Mesenchymal stem cell (in vitro differentiated cells and primary cell): ENCODE measurements around the gene MYO1D.

Experiments used
- DNase-seq: peaks from one replicate; pipeline ENCODE4 v3.0.0-alpha.2; 2013
- H2AFZ ChIP-seq: one replicate; pipeline ENCODE4 v1.6.1; 2013; ENCODE audit warnings: low read depth, mild to moderate bottlenecking, control low read depth, inconsistent platforms, low read length, moderate library complexity
- H2AK5ac ChIP-seq: 2 replicates; pipeline ENCODE4 v1.6.1; 2013; ENCODE audit warnings: low read length, moderate library complexity, mild to moderate bottlenecking, inconsistent platforms; ENCODE audit not compliant: severe bottlenecking
- H2BK120ac ChIP-seq: one replicate; pipeline ENCODE4 v1.6.1; 2013; ENCODE audit warnings: low read depth, mild to moderate bottlenecking, inconsistent platforms, low read length, moderate library complexity
- H2BK12ac ChIP-seq, 2 experiments: one replicate each; pipeline ENCODE4 v1.6.1; 2013; ENCODE audit warnings: inconsistent platforms in 2 of 2, low read length in 2 of 2, mild to moderate bottlenecking in 2 of 2, moderate library complexity in 2 of 2, control low read depth in 1 of 2
- H2BK15ac ChIP-seq: one replicate; pipeline ENCODE4 v1.6.1; 2013; ENCODE audit warnings: mild to moderate bottlenecking, low read depth, inconsistent platforms; ENCODE audit not compliant: poor library complexity, severe bottlenecking
- H2BK5ac ChIP-seq: 2 replicates; pipeline ENCODE4 v1.6.1; 2013; ENCODE audit warnings: low read depth, mild to moderate bottlenecking, low read length, control low read depth, inconsistent platforms; ENCODE audit not compliant: poor library complexity, severe bottlenecking
- H3K14ac ChIP-seq, 2 experiments: one replicate each; pipeline ENCODE4 v1.6.1; 2013; ENCODE audit warnings: inconsistent platforms in 2 of 2, low read length in 2 of 2, control low read depth in 1 of 2, mild to moderate bottlenecking in 1 of 2, moderate library complexity in 1 of 2
- H3K18ac ChIP-seq, 2 experiments: one replicate each; pipeline ENCODE4 v1.6.1; 2013; ENCODE audit warnings: inconsistent platforms in 2 of 2, low read length in 2 of 2, control low read depth in 1 of 2, low read depth in 1 of 2, mild to moderate bottlenecking in 1 of 2
- H3K23ac ChIP-seq, 2 experiments: one replicate each; pipeline ENCODE4 v1.6.1; 2013; ENCODE audit warnings: inconsistent platforms in 2 of 2, low read length in 2 of 2, mild to moderate bottlenecking in 2 of 2, moderate library complexity in 2 of 2, control low read depth in 1 of 2
- H3K27ac ChIP-seq: 2 replicates; pipeline ENCODE4 v1.5.1; 2013; ENCODE audit warnings: mild to moderate bottlenecking, moderate library complexity, low read length, control low read depth, inconsistent platforms; ENCODE audit not compliant: poor library complexity, severe bottlenecking
- H3K27me3 ChIP-seq, 2 experiments: 2 replicates each; pipeline versions ENCODE4 v1.6.1 to v1.7.0; 2013; ENCODE audit warnings: low read length in 2 of 2, mild to moderate bottlenecking in 2 of 2, moderate library complexity in 2 of 2, control low read depth in 1 of 2, inconsistent platforms in 1 of 2; ENCODE audit not compliant: control insufficient read depth in 1 of 2, insufficient read depth in 1 of 2
- H3K36me3 ChIP-seq, 2 experiments: 2 replicates each; pipeline versions ENCODE4 v1.6.1 to v1.7.0; 2013; ENCODE audit warnings: low read length in 2 of 2, control low read depth in 1 of 2, inconsistent platforms in 1 of 2, low read depth in 1 of 2, mild to moderate bottlenecking in 1 of 2; ENCODE audit not compliant: insufficient read depth in 2 of 2, control insufficient read depth in 1 of 2
- H3K4ac ChIP-seq, 2 experiments: one replicate each; pipeline ENCODE4 v1.6.1; 2013; ENCODE audit warnings: inconsistent platforms in 2 of 2, low read length in 2 of 2, mild to moderate bottlenecking in 2 of 2, moderate library complexity in 2 of 2, control low read depth in 1 of 2, low read depth in 1 of 2
- H3K4me1 ChIP-seq: 2 replicates; pipeline ENCODE4 v1.6.1; 2013; ENCODE audit warnings: low read depth, low read length, control low read depth; ENCODE audit not compliant: control insufficient read depth, insufficient read depth
- H3K4me2 ChIP-seq: 2 replicates; pipeline ENCODE4 v1.6.1; 2013; ENCODE audit warnings: low read length, mild to moderate bottlenecking, inconsistent platforms; ENCODE audit not compliant: poor library complexity, severe bottlenecking
- H3K4me3 ChIP-seq, 2 experiments: 2 replicates each; pipeline versions ENCODE4 v1.5.1 to v1.7.0; 2013; ENCODE audit warnings: low read length in 2 of 2, mild to moderate bottlenecking in 2 of 2, control low read depth in 1 of 2, low read depth in 1 of 2; ENCODE audit not compliant: insufficient read depth in 1 of 2
- H3K79me1 ChIP-seq: replicated peaks from 2 replicates; pipeline ENCODE4 v1.6.1; 2013; ENCODE audit warnings: mild to moderate bottlenecking, control low read depth, low read length, inconsistent platforms; ENCODE audit not compliant: poor library complexity, severe bottlenecking
- H3K9ac ChIP-seq: 2 replicates; pipeline ENCODE4 v1.7.0; 2013; ENCODE audit warnings: mild to moderate bottlenecking, low read length, moderate library complexity
- H3K9me3 ChIP-seq: 2 replicates; pipeline ENCODE4 v1.7.0; 2013; ENCODE audit warnings: mild to moderate bottlenecking, low read length; ENCODE audit not compliant: control insufficient read depth
- H4K8ac ChIP-seq: one replicate; pipeline ENCODE4 v1.6.1; 2013; ENCODE audit warnings: inconsistent platforms, mild to moderate bottlenecking, low read length, moderate library complexity
- H4K91ac ChIP-seq: one replicate; pipeline ENCODE4 v1.6.1; 2013; ENCODE audit warnings: mild to moderate bottlenecking, low read length, inconsistent platforms
- WGBS: methylation state at CpG from one replicate; pipeline ENCODE4 v1.1.7; 2013; ENCODE audit warnings: mixed read lengths; 5-methylcytosine and 5-hydroxymethylcytosine counted together

The MYO1D gene

DNA sequence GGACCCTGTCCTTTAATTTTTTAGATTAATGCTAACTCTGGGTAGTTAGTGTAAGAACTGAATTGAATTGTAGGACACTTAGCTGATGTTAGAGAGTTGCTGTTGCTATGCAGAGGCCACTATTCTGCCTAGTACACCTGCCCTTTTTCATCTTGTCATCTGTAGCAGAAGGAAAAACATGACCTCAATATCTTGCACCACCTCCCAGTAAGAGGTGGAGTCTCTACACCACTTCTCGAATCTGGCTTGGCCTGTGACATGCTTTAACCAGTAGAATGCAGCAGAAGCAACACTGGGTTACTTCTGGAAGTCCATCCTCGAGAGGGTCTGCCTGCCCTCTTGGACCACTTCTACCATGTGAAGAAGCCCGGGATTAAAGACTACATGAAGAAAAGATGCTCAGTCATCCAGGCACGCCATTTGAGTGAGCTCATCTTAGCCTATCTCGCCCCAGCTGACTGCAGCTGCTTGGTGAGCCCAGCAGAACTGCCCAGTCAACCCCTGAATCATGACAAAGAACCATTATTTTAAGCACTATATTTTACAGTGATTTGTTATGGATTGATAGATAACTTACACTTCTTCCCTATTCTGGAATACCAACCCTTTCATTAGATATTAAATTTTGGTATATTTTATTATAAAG lies 153.5 kb downstream of the MYO1D start:
- Histone ChIP-seq H3K23ac (no peak overlapping the region), H3K79me1 (no peaks in the 10 kb centered on the region), H3K4me1 (peaks cover 2% of the 10 kb centered on the region), H2BK120ac (no peak overlapping the region), H3K18ac (no peak overlapping the region), H3K14ac (no peak overlapping the region), H3K4me2 (no peak overlapping the region), H3K27ac (no peak overlapping the region), H2BK12ac (no peak overlapping the region), H2AFZ (no peak overlapping the region), H2BK5ac (no peak overlapping the region), H2BK15ac (no peak overlapping the region), H3K4me3 (no peak overlapping the region), H4K8ac (no peak overlapping the region), H3K9ac (no peak overlapping the region), H4K91ac (no peak overlapping the region), H3K4ac (no peak overlapping the region), H3K9me3 (peaks cover 10% of the 10 kb centered on the region), H3K27me3 (no peaks in the 10 kb centered on the region), H3K36me3 (peaks cover 0 to 77% of the 10 kb centered on the region in 2 experiments), H2AK5ac (no peak overlapping the region)
- 90% methylated on average over 5 of the region's 5 CpGs for WGBS
- DNase-seq: peak; percentile 10

- Histone ChIP-seq H3K18ac (no peak overlapping the region), H2AK5ac (no peak overlapping the region), H3K4me1 (peaks cover 2% of the 10 kb centered on the region), H2BK5ac (no peak overlapping the region), H3K4me3 (no peak overlapping the region), H3K27ac (no peak overlapping the region), H3K9ac (no peak overlapping the region), H3K14ac (no peak overlapping the region), H3K36me3 (peaks cover 0 to 77% of the 10 kb centered on the region in 2 experiments), H4K8ac (no peak overlapping the region), H3K4ac (no peak overlapping the region), H3K27me3 (no peaks in the 10 kb centered on the region), H3K23ac (no peak overlapping the region), H3K4me2 (no peak overlapping the region), H4K91ac (no peak overlapping the region), H2BK120ac (no peak overlapping the region), H3K79me1 (no peaks in the 10 kb centered on the region), H3K9me3 (peaks cover 10% of the 10 kb centered on the region), H2AFZ (no peak overlapping the region), H2BK15ac (no peak overlapping the region), H2BK12ac (no peak overlapping the region)
- DNase-seq: no peak
- 94% methylated on average over 6 of the region's 6 CpGs for WGBS
These were observed 154.2 kb downstream of the MYO1D start for GRCh38 chr17:32722733-32723132.

DNA sequence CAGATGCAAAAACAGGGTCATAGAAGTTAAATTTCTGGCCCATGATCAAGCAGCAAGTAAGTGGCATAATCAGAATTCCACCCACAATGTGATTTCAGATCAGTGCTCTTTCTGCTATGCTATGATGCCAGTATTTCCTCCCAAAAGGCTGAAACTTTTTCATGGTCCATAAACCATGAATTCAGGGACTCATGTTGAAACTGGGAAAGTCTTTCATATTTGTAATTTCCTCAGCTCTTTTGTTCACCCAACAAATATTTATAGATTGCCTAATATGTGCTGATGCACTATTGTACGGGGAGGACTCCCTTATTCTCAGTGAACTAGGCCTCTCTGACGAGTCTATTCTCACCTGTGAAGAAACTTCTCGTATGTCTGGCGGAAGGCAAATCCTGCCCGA lies 156.3 kb downstream of the MYO1D start:
- H2BK5ac ChIP-seq: no peak overlapping the region
- DNase-seq: no peak
- H3K14ac ChIP-seq: no peak overlapping the region
- WGBS: over 99% methylated on average over 5 of the region's 5 CpGs
- no peak overlapping the region for H3K23ac ChIP-seq
- no peaks in the 10 kb centered on the region for H3K79me1 ChIP-seq
- H3K36me3 ChIP-seq: peaks cover 0 to 88% of the 10 kb centered on the region in 2 experiments
- no peak overlapping the region for H3K9ac ChIP-seq
- H3K27ac ChIP-seq: peak overlapping the region; percentile 56
- H2BK12ac ChIP-seq: no peak overlapping the region
- no peak overlapping the region for H3K18ac ChIP-seq
- no peak overlapping the region for H3K4ac ChIP-seq
- H3K4me1 ChIP-seq: peaks cover 2% of the 10 kb centered on the region
- no peak overlapping the region for H2AFZ ChIP-seq
- no peak overlapping the region for H2BK120ac ChIP-seq
- peaks cover 6% of the 10 kb centered on the region for H3K9me3 ChIP-seq
- H3K27me3 ChIP-seq: no peaks in the 10 kb centered on the region
- no peak overlapping the region for H2BK15ac ChIP-seq
- no peak overlapping the region for H3K4me3 ChIP-seq
- H3K4me2 ChIP-seq: no peak overlapping the region
- H4K91ac ChIP-seq: no peak overlapping the region
- no peak overlapping the region for H4K8ac ChIP-seq
- no peak overlapping the region for H2AK5ac ChIP-seq

- H3K79me1 ChIP-seq: no peaks in the 10 kb centered on the region
- H2BK12ac ChIP-seq: no peak overlapping the region
These were observed 157.2 kb downstream of the MYO1D start for GRCh38 chr17:32719689-32720088.

More at GRCh38 chr17:32719689-32720088, 157.2 kb downstream of the MYO1D start:
- no peak overlapping the region for H3K18ac ChIP-seq
- no peak overlapping the region for H2BK15ac ChIP-seq
- no peak overlapping the region for H3K23ac ChIP-seq
- H2BK120ac ChIP-seq: no peak overlapping the region
- no peak overlapping the region for H3K27ac ChIP-seq
- H3K9me3 ChIP-seq: peaks cover 2% of the 10 kb centered on the region
- no peak overlapping the region for H4K91ac ChIP-seq
- H3K14ac ChIP-seq: no peak overlapping the region
- H3K27me3 ChIP-seq: no peaks in the 10 kb centered on the region
- no peak overlapping the region for H3K4me3 ChIP-seq
- no peak overlapping the region for H4K8ac ChIP-seq
- H3K4ac ChIP-seq: no peak overlapping the region
- peaks cover 2% of the 10 kb centered on the region for H3K4me1 ChIP-seq
- H3K9ac ChIP-seq: no peak overlapping the region
- H3K36me3 ChIP-seq: peaks cover 0 to 85% of the 10 kb centered on the region in 2 experiments
- no peak overlapping the region for H2AFZ ChIP-seq
- no peak overlapping the region for H3K4me2 ChIP-seq
- WGBS: 94% methylated on average over 1 of the region's 1 CpG
- no peak overlapping the region for H2BK5ac ChIP-seq
- no peak for DNase-seq
- no peak overlapping the region for H2AK5ac ChIP-seq
